ENCODE results near the gene NAB2.
"Not testable (repeated sequence)": the region's sequence is repeated elsewhere in the genome, so short reads cannot be mapped to it uniquely, and the experiment has no call there.

Gene NAB2

DNA sequence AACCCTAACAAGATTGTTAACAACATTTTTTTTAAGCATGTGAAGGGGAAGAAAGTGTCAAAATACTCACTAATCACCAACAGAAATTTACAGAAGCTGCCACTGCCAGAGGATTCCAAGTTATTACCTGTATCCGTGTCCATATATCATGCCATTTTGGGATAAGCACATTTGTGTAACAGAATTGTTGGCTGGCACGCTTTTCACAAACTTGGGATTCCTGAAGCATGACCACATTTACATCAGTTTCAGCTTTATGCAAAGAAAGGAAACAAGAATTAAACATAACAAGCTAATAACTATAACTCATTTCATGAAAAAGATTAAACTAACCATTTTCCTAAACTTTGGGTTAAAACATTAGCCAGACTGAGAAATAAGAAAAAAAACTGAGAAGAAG, 16.3 kb upstream of the NAB2 start:
- DNase-seq = no peak

- not testable (repeated sequence) for DNase-seq
Measured at GRCh38 chr12:57073566-57074450, 15.1 kb upstream of the NAB2 start.

GRCh38 chr12:57078519-57079404, 10.2 kb upstream of the NAB2 start, which contains the start of gene NEMP1:
Gene NEMP1 (minus strand): TSS chr12:57078791. CDS start chr12:57078745, 46 bp downstream.
- DNase-seq = peak; percentile 100

GRCh38 chr12:57079821-57080220, 9.1 kb upstream of the NAB2 start:
- DNase-seq = no peak

- no peak for DNase-seq
Measured at GRCh38 chr12:57080855-57081254, 8.1 kb upstream of the NAB2 start.

DNA sequence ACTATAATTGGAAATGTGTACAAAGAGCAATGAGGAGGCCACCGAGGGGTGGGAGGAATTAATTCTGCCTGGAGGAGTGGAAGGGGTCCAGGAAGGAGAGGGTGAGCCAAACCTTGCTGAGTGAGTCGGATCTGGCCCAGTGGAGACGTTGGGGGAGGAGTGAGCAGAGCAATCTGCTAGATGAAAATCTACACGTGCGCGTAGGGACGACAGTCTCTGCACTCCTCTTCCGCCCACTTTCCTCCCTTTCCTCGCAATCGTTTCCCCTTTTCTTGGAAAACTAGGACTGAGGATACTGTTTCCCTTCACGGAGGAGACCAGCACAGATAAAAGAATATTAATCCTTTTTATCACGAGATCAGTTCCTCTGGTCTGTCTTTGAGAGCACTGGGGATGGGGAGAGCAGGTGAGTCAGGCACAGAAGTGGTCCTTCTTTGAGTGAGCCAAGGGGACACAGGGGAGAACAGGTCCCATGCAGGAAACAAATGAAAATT, 2.9 kb upstream of the NAB2 start:
- no peak for DNase-seq

- DNase-seq = peak; percentile 17
Measured at GRCh38 chr12:57086493-57087009, 2.4 kb upstream of the NAB2 start.

GRCh38 chr12:57087010-57087690, 1.8 kb upstream of the NAB2 start:
- DNase-seq = peak; percentile 58

DNA sequence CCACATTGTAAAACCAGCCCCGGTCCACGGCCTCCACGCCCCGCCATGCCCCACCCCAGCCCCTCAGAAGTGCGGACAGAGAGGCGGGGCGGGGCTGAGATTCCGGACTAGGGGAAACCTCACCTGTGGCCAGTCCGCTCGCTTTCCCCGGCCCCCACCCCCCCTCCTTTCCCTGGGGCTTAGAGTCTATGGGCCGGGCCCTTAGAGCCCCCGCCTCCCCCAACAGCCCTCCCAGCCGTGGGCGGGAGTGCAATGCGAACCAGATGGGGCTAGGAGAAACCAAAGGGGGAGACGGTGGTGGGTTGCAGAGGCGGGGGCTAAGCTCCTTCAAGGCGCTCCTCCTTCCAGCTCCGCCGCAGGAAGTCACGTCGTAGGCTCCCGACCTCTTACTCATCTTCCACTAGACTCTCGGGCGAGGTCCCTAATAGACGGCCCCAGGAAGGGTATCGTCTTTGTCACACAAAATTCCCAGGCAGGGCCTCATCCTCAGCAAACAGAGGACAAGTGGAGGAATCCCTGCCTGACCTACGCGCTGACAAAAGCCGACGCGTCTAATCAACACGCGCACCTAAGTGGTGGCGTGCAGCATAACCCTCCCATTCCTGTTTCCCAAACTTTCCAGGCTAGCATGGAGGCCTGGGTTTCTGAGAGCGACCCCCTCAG, 1.1 kb upstream of the NAB2 start:
- peak; percentile 58 for DNase-seq

DNA sequence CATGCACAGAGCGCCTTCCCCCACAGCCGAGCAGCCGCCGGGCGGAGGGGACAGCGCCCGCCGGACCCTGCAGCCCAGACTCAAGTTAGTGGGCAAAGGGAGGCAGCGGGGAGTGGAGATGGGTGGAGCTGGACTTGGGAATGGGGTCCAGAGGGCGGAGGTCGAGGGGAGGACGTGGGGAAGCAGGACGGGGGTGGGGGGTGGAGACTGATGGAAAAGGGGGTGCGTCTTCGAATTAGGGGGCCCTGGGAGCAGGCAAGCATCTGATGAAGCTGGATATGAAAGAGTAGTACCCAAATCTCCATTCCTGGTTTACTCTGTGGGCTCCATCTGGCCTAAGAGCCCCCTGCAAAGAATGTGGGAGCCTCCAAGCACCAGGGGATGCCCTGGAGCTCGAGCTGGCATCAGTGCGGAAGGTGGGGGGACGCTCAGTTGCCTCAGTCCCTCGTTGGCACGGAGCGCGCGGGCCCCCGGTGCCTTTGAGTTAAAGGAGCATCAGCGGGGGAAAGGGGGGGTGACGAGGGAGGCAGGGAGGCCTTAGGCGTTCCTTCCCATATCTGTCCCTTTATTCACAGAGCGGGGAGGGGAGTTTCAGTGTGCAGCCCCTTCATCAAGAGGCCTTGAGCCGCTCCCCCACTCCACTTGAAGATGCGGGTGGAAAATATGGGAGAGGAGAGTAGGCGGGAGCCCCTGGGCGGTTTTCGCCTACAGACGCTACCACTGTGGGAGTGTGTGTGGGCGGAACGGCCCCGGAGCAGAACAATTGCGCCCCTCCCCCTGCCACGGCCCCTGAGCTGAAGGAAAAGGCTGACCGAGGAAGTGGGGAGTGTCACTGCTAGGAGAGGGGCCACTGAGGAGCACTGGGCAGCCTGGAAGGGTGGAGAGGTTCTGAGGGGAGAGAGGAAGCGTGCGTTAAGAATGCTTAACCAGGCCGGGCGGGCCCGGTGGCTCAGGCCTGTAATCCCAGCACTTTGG, 644 bp downstream of the NAB2 start:
- DNase-seq = no peak

DNA sequence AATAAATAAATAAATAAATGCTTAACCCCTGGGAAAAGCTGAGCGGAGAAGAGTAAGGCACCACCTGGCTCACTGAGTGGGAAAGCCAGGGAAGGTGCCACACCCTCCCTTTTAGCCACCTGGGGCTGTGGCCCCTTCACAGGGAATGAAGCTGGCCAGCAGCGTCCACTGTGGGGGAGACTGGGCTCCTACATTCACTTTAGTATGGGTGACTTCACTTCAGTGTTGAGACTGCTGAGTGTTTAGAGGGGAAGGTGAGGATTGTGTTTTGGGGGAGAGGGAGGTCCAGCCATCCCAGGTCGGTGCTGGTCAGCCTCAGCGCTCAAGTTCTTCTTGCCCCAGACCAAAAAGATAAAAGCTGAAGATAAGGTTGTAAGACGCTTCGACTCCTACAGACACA, 1.6 kb downstream of the NAB2 start:
- no peak for DNase-seq

DNA sequence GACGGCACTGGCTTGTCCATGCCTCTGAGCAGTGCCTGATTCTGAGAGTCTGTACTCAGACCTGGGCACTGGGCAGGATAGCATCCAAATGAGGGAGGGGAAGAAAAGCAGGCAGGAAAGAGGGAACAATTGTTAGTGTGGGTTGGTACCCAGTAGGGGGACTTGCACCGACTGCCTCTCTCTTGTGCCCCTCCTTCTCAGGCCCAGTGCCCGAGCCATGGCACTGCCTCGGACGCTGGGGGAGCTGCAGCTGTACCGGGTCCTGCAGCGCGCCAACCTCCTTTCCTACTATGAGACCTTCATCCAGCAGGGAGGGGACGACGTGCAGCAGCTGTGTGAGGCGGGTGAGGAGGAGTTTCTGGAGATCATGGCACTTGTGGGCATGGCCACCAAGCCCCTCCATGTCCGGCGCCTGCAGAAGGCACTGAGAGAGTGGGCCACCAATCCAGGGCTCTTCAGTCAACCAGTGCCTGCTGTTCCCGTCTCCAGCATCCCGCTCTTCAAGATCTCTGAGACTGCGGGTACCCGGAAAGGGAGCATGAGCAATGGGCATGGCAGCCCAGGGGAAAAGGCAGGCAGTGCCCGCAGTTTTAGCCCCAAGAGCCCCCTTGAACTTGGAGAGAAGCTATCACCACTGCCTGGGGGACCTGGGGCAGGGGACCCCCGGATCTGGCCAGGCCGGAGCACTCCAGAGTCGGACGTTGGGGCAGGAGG, 2.2 kb downstream of the NAB2 start:
- no peak for DNase-seq

DNA sequence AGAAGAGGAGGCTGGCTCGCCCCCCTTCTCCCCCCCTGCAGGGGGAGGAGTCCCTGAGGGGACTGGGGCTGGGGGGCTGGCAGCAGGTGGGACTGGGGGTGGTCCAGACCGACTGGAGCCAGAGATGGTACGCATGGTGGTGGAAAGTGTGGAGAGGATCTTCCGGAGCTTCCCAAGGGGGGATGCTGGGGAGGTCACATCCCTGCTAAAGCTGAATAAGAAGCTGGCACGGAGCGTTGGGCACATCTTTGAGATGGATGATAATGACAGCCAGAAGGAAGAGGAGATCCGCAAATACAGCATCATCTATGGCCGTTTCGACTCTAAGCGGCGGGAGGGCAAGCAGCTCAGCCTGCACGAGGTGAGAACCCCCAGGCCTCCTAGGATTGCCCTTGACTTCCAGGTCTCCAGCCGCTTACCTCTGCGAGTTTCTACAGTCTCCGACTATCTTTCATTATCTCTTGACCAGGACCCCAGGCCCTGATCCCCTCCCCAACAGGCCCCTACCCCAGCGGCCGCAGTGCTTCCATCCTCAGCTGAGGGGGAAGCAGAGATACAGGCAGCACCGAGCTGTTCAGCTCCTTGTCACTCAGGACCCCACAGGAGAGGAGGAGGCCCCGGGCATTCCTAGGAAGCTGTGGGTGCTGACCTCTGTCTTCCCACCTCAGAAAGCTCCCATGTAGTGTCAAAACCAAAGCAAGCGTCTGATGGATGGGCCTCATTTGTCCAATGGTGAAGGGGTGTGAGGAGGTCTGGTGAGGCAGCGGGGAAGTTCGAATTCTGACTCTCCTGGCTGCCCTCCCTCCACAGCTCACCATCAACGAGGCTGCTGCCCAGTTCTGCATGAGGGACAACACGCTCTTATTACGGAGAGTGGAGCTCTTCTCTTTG, 3.0 kb downstream of the NAB2 start:
- DNase-seq = no peak

- DNase-seq = no peak
Measured at GRCh38 chr12:57092529-57092862, 3.6 kb downstream of the NAB2 start.

DNA sequence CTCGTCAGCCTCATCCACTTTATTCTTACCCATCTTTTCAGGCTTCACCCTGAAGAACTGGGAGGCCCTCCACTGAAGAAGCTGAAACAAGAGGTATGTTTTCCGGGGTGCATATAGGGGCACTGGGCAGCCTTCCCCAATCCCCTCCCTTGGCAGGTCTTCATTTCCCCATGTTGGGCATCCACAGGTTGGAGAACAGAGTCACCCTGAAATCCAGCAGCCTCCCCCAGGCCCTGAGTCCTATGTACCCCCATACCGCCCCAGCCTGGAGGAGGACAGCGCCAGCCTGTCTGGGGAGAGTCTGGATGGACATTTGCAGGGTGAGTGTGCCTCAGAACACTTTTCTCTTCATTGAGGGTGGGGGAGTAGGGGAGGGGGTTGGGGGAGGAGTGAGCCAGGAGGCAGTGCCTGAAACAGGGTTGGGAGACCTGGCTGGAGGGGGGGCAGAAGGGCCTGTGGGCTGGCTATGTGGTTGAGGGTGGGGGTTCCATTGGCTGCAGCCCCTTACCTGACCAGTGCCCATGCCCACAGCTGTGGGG, 4.0 kb downstream of the NAB2 start:
- no peak for DNase-seq

DNA sequence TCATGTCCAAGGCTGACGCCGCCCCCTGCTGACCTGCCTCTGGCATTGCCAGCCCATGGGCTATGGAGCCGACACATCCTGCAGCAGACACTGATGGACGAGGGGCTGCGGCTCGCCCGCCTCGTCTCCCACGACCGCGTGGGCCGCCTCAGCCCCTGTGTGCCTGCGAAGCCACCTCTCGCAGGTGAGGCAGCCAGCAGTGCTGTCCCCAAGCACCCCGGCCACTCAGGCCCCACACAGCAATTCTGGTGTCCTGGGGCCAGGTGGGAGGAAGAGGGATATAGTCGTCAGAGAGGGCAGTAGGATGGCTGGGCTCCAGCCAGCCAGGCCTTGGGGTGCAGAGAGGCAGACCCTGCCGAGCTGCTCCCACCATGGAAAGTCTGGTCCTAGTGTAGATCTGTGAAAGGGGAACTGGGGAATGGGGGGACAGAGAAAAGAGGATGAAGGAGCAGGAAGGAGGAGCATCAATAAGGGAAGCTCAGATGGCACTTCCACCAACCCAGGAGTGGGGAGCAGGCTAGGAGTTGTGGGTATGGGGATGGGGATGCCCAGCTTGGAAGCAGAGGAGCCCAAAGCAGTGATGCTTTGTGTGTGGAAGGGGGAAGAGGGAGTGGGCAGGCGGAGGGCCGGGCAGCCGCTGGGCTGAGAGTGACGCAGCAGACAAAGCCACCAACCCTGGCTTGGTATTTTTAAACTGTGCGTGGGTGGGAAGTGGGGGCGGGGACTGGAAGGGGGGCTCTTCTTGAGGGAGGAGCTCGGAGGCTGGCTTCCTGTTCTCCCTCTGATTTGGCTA, 4.7 kb downstream of the NAB2 start:
- DNase-seq = no peak

GRCh38 chr12:57094208-57095160, 5.6 kb downstream of the NAB2 start:
- DNase-seq = no peak
